GM12864 (cell line): Measurements from ENCODE around the gene CASZ1.

Experiments used
- DNase-seq: peaks from one replicate; pipeline ENCODE4 v3.0.0-alpha.2; 2011; ENCODE audit warnings: low read depth
- H3K4me3 ChIP-seq: 2 replicates; pipeline ENCODE4 v1.5.1; 2011; ENCODE audit warnings: mild to moderate bottlenecking, low read depth, low read length, control low read depth
- TF ChIP-seq, protein P1 (sequence below): IDR thresholded peaks from 2 replicates; pipeline ENCODE4 v1.5.1; 2011; ENCODE audit warnings: low read depth, mild to moderate bottlenecking, moderate library complexity, low read length, control low read depth, inconsistent platforms; ENCODE audit errors: missing control alignments

CASZ1 gene

DNA sequence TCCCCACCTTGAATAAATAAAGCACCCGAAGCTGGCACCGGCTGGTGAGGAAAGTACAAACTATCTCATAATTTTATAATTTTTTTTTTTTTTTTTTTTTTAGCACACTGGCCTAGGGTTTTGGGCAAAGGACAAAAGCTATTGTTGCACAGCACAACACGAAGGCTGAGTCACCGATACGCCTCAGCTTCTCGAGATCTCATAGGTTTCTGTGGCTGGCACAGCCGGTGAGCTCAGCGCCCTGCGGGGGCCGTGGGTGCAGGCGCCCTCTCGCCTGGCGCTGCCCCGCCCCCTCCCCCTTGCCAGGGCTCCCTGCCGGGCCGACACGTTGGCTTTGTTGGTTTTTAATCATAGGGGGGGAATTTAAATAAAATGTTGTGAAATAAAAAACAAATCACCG is 17.2 kb downstream of the CASZ1 start:
- DNase-seq: no peak
- H3K4me3 ChIP-seq: no peak overlapping the region
- TF ChIP-seq, protein P1, sequence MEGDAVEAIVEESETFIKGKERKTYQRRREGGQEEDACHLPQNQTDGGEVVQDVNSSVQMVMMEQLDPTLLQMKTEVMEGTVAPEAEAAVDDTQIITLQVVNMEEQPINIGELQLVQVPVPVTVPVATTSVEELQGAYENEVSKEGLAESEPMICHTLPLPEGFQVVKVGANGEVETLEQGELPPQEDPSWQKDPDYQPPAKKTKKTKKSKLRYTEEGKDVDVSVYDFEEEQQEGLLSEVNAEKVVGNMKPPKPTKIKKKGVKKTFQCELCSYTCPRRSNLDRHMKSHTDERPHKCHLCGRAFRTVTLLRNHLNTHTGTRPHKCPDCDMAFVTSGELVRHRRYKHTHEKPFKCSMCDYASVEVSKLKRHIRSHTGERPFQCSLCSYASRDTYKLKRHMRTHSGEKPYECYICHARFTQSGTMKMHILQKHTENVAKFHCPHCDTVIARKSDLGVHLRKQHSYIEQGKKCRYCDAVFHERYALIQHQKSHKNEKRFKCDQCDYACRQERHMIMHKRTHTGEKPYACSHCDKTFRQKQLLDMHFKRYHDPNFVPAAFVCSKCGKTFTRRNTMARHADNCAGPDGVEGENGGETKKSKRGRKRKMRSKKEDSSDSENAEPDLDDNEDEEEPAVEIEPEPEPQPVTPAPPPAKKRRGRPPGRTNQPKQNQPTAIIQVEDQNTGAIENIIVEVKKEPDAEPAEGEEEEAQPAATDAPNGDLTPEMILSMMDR: no peak

DNA sequence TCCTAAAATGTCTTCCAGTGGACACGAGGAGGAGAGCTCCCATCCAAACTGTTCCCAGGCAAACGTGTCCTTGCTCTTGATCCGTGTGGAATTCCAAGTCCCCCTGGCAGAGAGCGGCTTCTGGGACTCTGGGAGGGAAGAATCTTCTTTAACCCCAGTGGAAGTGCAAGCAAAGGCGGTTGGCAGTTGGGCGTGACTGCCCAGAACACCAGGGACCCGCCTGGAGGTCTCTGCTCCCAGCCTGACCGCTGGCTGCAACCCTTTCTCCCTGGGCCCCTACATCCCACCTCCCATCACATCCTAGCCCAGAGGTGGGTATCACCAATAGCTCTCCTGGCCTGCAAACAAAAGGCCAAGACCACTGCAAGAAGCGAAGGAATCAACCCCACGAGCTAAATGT is 17.8 kb downstream of the CASZ1 start:
- DNase-seq: no peak
- H3K4me3 ChIP-seq: no peak overlapping the region
- TF ChIP-seq, protein P1: no peak

DNA sequence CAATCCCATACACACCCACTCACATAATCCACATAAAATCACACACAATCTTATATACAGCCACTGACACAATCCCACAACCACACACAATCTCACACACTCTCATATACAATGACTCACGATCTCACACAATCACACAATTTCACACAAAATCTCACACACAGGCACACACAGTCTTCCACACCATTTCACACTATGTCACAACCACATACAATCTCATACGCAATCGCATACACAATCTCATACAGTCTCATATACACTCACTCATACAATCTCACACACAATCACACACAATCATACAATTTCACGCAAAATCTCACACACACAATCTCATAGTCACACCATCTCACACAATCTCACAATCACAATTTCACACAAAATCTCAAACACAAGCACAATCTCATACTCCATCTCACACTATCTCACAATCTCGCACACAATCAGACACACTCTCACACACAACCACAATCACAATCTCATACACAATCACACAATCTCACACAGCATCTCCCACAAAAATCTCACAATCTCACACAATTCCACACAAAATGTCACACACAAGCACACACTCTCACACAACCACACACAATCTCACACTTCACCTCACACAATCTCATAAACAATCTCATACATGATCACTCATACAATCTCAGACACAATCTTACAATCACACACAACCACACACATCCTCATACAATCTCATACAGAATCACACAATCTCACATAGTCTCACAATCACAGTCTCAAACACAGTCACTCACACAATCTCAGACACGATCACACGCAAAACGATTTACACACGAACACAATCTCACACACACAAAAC is 18.5 kb downstream of the CASZ1 start:
- no peak for DNase-seq
- no peak overlapping the region for H3K4me3 ChIP-seq
- TF ChIP-seq, protein P1: no peak

DNA sequence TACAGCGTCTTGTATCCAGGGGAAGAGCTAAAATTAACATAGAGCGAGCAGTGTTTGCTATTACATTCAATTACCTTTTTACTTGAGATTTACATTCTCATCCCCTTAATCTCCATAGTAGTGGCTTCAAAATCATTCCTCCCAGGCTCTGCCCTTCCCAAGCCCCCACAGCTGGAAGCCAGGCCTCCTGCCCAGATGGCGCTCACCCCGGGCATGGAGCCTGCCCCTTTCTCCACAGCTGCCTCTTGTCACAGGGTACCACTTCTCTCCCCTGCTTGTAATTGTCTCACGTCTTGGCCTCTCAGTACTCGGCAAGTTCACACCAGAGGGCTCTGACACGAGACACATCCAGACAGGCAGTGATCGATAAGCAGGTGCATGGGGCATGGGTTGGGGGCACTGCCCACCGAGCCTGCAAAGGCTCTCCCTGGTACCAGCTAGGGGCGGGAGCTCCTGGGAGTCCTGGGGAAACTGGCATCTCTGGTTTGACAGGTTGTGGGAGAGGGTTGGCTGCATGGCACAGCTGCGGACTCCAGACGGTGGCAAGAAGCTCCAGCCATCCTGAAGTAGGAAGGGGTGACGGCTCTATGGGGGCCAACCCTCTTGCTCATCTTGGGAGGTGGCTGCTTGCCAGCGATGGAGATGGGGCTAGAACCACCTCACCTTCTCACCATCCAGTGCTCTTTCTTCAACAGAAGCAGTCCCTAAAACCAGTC is 20.1 kb downstream of the CASZ1 start:
- no peak for DNase-seq
- TF ChIP-seq, protein P1: no peak
- H3K4me3 ChIP-seq: no peak overlapping the region

DNA sequence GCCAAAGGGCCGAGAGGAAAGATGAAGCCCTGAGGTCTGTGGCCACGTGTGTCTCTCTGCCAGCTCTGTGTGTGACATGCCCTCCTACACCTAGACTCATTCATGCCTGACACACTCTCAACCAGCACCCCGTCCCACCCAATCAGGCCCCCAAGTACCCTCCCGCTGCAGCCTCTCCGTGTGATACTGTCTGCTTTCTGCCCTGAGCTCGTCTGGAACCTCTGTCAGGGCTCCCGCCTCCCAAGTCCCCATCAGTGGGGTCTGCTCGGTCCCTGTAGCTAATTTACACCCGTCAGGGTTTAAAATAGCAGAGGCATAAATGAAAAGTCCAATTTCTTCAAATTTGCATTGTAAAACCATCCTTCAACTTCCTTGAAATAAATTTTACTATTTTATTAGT is 20.7 kb downstream of the CASZ1 start:
- TF ChIP-seq, protein P1: no peak
- no peak for DNase-seq
- H3K4me3 ChIP-seq: no peak overlapping the region

DNA sequence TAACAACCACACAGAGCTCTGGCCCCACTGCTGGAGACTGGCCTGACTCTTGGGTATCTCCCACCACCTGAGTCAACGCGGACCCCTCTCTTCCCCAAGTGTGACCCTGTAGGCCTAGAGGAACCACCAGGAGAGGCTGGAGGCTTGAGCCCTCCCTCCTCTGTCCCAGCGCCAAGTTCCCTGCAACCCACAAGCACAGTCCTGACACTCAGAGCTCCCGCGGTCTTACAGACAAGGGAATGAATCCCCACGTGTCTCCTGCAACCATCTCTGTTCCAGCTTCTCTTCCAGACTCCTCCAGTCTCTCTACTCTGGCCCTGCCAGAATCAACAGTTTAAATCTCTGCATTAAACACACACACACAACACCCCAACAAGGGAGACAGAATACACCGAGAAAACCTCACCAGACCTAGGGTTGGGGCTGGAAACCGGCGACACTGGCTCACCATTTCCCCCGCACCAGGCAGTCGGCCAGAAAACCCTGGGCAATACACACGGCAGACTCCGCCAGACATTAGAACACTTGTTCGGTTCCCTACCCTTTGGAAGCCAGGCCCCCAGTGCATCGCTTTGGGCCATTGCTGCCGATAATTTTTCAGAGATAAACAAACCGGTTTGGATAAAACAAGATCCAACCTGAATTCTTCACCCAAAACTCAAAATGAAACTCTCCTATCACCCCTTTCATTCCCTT is 21.7 kb downstream of the CASZ1 start:
- TF ChIP-seq, protein P1: no peak
- no peak overlapping the region for H3K4me3 ChIP-seq
- DNase-seq: no peak
